KMS-11 (cell line): ENCODE results near the gene PDE4DIP.
"Not testable (repeated sequence)": the region's sequence is repeated elsewhere in the genome, so short reads cannot be mapped to it uniquely, and the experiment has no call there.

ENCODE experiments used
- H2AFZ ChIP-seq: fragments of 200-600 bp; sonication (generic); 2 replicates; pipeline ENCODE4 v1.6.1; 2016; ENCODE audit warnings: antibody characterized with exemption, mixed run types, low read depth
- H3K27ac ChIP-seq: fragments of 200-600 bp; sonication (generic); 2 replicates; pipeline ENCODE4 v1.6.1; 2016; ENCODE audit warnings: mild to moderate bottlenecking, mixed run types
- H3K27me3 ChIP-seq: fragments of 200-600 bp; sonication (generic); 2 replicates; pipeline ENCODE4 v1.6.1; 2017; ENCODE audit warnings: mild to moderate bottlenecking, low read depth, mixed run types, moderate library complexity; ENCODE audit not compliant: insufficient read depth
- H3K36me3 ChIP-seq: fragments of 200-600 bp; sonication (generic); 2 replicates; pipeline ENCODE4 v1.6.1; 2017; ENCODE audit warnings: mild to moderate bottlenecking, mixed run types; ENCODE audit not compliant: insufficient read depth
- H3K4me1 ChIP-seq: fragments of 200-600 bp; sonication (generic); 2 replicates; pipeline ENCODE4 v1.6.1; 2016; ENCODE audit warnings: mild to moderate bottlenecking, low read depth, mixed run types; ENCODE audit not compliant: poor library complexity, severe bottlenecking
- H3K4me2 ChIP-seq: fragments of 200-600 bp; sonication (generic); 2 replicates; pipeline ENCODE4 v1.7.0; 2016; ENCODE audit warnings: mild to moderate bottlenecking, mixed run types
- H3K4me3 ChIP-seq: fragments of 200-600 bp; sonication (generic); IDR thresholded peaks from 2 replicates; pipeline ENCODE4 v1.6.1; 2017; ENCODE audit warnings: low read depth, low read length, mixed read lengths; ENCODE audit not compliant: insufficient read depth
- H3K79me2 ChIP-seq: fragments of 200-600 bp; sonication (generic); 2 replicates; pipeline ENCODE4 v1.6.1; 2016; ENCODE audit warnings: low read depth, mixed run types; ENCODE audit not compliant: insufficient read depth
- H3K9ac ChIP-seq: fragments of 200-600 bp; sonication (generic); 2 replicates; pipeline ENCODE4 v1.6.1; 2016; ENCODE audit warnings: mild to moderate bottlenecking, mixed run types
- H4K20me1 ChIP-seq: fragments of 200-600 bp; sonication (generic); 2 replicates; pipeline ENCODE4 v1.6.1; 2016; ENCODE audit warnings: mild to moderate bottlenecking, mixed run types; ENCODE audit not compliant: insufficient read depth

The PDE4DIP gene

GRCh38 chr1:148997405-148997804 lies 153.2 kb downstream of the PDE4DIP start:
- not testable (repeated sequence) for H3K4me3 ChIP-seq, H3K9ac ChIP-seq, H4K20me1 ChIP-seq, H3K79me2 ChIP-seq, H3K4me2 ChIP-seq, H3K27ac ChIP-seq, H2AFZ ChIP-seq, H3K36me3 ChIP-seq, H3K4me1 ChIP-seq, H3K27me3 ChIP-seq

- not testable (repeated sequence) for H3K27ac ChIP-seq, H3K36me3 ChIP-seq, H3K4me1 ChIP-seq, H3K4me2 ChIP-seq, H3K9ac ChIP-seq, H3K27me3 ChIP-seq, H4K20me1 ChIP-seq, H3K79me2 ChIP-seq, H2AFZ ChIP-seq, H3K4me3 ChIP-seq
Measured at GRCh38 chr1:149002664-149003063, 158.4 kb downstream of the PDE4DIP start.

- not testable (repeated sequence) for H3K4me2 ChIP-seq, H3K9ac ChIP-seq, H4K20me1 ChIP-seq, H3K79me2 ChIP-seq, H3K27ac ChIP-seq, H3K4me3 ChIP-seq, H3K36me3 ChIP-seq, H3K4me1 ChIP-seq, H3K27me3 ChIP-seq, H2AFZ ChIP-seq
Measured at GRCh38 chr1:149008326-149008725, 164.1 kb downstream of the PDE4DIP start.

GRCh38 chr1:149008769-149009168 lies 164.5 kb downstream of the PDE4DIP start:
- not testable (repeated sequence) for H3K36me3 ChIP-seq, H3K27ac ChIP-seq, H3K27me3 ChIP-seq, H3K4me2 ChIP-seq, H3K9ac ChIP-seq, H2AFZ ChIP-seq, H3K4me1 ChIP-seq, H3K4me3 ChIP-seq, H4K20me1 ChIP-seq, H3K79me2 ChIP-seq

- H3K4me3 ChIP-seq, H3K27me3 ChIP-seq, H3K4me1 ChIP-seq, H3K79me2 ChIP-seq, H3K4me2 ChIP-seq, H3K27ac ChIP-seq, H3K36me3 ChIP-seq, H3K9ac ChIP-seq, H4K20me1 ChIP-seq, H2AFZ ChIP-seq: not testable (repeated sequence)
Measured at GRCh38 chr1:149009761-149010160, 165.5 kb downstream of the PDE4DIP start.

- H3K27me3 ChIP-seq, H3K4me3 ChIP-seq, H3K27ac ChIP-seq, H3K79me2 ChIP-seq, H3K9ac ChIP-seq, H4K20me1 ChIP-seq, H3K4me1 ChIP-seq, H2AFZ ChIP-seq, H3K4me2 ChIP-seq, H3K36me3 ChIP-seq: not testable (repeated sequence)
Measured at GRCh38 chr1:149012599-149012998, 168.4 kb downstream of the PDE4DIP start.

GRCh38 chr1:149013513-149013912 lies 169.3 kb downstream of the PDE4DIP start:
- H3K4me2 ChIP-seq, H3K79me2 ChIP-seq, H3K9ac ChIP-seq, H3K27ac ChIP-seq, H2AFZ ChIP-seq, H3K36me3 ChIP-seq, H3K4me1 ChIP-seq, H3K27me3 ChIP-seq, H3K4me3 ChIP-seq, H4K20me1 ChIP-seq: not testable (repeated sequence)

- H4K20me1 ChIP-seq, H3K4me2 ChIP-seq, H3K36me3 ChIP-seq, H3K79me2 ChIP-seq, H3K27ac ChIP-seq, H3K4me3 ChIP-seq, H2AFZ ChIP-seq, H3K9ac ChIP-seq, H3K27me3 ChIP-seq, H3K4me1 ChIP-seq: not testable (repeated sequence)
Measured at GRCh38 chr1:149015522-149015921, 171.3 kb downstream of the PDE4DIP start.

- H3K4me1 ChIP-seq, H3K27me3 ChIP-seq, H3K27ac ChIP-seq, H3K4me2 ChIP-seq, H3K36me3 ChIP-seq, H3K79me2 ChIP-seq, H4K20me1 ChIP-seq, H2AFZ ChIP-seq, H3K4me3 ChIP-seq, H3K9ac ChIP-seq: not testable (repeated sequence)
Measured at GRCh38 chr1:149016626-149017025, 172.4 kb downstream of the PDE4DIP start.

GRCh38 chr1:149018577-149018976 lies 174.3 kb downstream of the PDE4DIP start:
- H3K4me3 ChIP-seq, H3K9ac ChIP-seq, H2AFZ ChIP-seq, H3K27me3 ChIP-seq, H3K27ac ChIP-seq, H3K4me2 ChIP-seq, H3K79me2 ChIP-seq, H4K20me1 ChIP-seq, H3K4me1 ChIP-seq, H3K36me3 ChIP-seq: not testable (repeated sequence)

- not testable (repeated sequence) for H4K20me1 ChIP-seq, H3K9ac ChIP-seq, H3K36me3 ChIP-seq, H3K27me3 ChIP-seq, H3K27ac ChIP-seq, H3K4me1 ChIP-seq, H3K79me2 ChIP-seq, H3K4me3 ChIP-seq
- Histone ChIP-seq H3K4me2 (peak overlapping the region; percentile 41; the same call in 1 of the 2 replicates), H2AFZ (peak overlapping the region; percentile 30; the same call in 1 of the 2 replicates)
Measured at GRCh38 chr1:149024327-149024726, 180.1 kb downstream of the PDE4DIP start.
